DOHH2 (cell line): ENCODE results near the gene ABCA3.

Experiments used
- CTCF ChIP-seq: fragments of 200-600 bp; sonication (generic); IDR thresholded peaks from one replicate; pipeline ENCODE4 v1.5.1; 2014; ENCODE audit warnings: antibody characterized with exemption, mild to moderate bottlenecking, low read depth, low read length; ENCODE audit not compliant: poor library complexity, severe bottlenecking
- EZH2phosphoT487 ChIP-seq: fragments of 200-600 bp; sonication (generic); IDR thresholded peaks from 2 replicates; pipeline ENCODE4 v1.6.1; 2017; ENCODE audit warnings: borderline replicate concordance, mild to moderate bottlenecking, antibody characterized with exemption, low read length, moderate library complexity, mixed read lengths

GRCh38 chr16:2365397-2366294 lies 25.1 kb upstream of the ABCA3 start:
- TF ChIP-seq CTCF (no peak), EZH2phosphoT487 (no peak)
